Suprapubic skin (tissue), 4 donors: Measurements from ENCODE around the gene RFESD. TPM values are rescaled to one million over a fixed set of nuclear protein-coding genes. Genes with fewer than 3 reads are reported as not detected.
"Not testable (repeated sequence)": the region's sequence is repeated elsewhere in the genome, so short reads cannot be mapped to it uniquely, and the experiment has no call there.

ENCODE experiments used
- DNase-seq, 2 donors: peaks; one replicate each; pipeline ENCODE4 v3.0.0-alpha.2; 2019; ENCODE audit warnings: low spot score in 2 of 2
- H3K27ac ChIP-seq: fragments of 200-600 bp; sonication (generic); one replicate; pipeline ENCODE4 v1.5.1; 2019
- H3K27me3 ChIP-seq: fragments of 200-600 bp; sonication (generic); one replicate; pipeline ENCODE4 v1.5.1; 2019
- H3K36me3 ChIP-seq: fragments of 200-600 bp; sonication (generic); one replicate; pipeline ENCODE4 v1.5.1; 2019
- H3K4me1 ChIP-seq: fragments of 200-600 bp; sonication (generic); one replicate; pipeline ENCODE4 v1.5.1; 2019
- H3K4me3 ChIP-seq: fragments of 200-600 bp; sonication (generic); one replicate; pipeline ENCODE4 v1.5.1; 2019; ENCODE audit warnings: mild to moderate bottlenecking
- H3K9me3 ChIP-seq: fragments of 200-600 bp; sonication (generic); one replicate; pipeline ENCODE4 v1.5.1; 2019
- EP300 ChIP-seq: sonication (generic); formaldehyde crosslinking; IDR thresholded peaks from one replicate; pipeline ENCODE4 v1.6.1; 2017; ENCODE audit warnings: antibody characterized with exemption
- POLR2A ChIP-seq, 2 donors: fragments of 450-650 bp; IDR thresholded peaks; one replicate each; pipeline ENCODE4 v1.6.1; 2017; ENCODE audit warnings: antibody characterized with exemption in 2 of 2, mild to moderate bottlenecking in 2 of 2, moderate library complexity in 2 of 2
- POLR2AphosphoS5 ChIP-seq, 3 donors: sonication (generic); formaldehyde crosslinking; IDR thresholded peaks; one replicate each; pipeline ENCODE4 v1.6.1; 2017; ENCODE audit warnings: antibody characterized with exemption in 3 of 3
- WGBS: methylation state at CpG from one replicate; pipeline ENCODE4 v1.1.5; 2018; 5-methylcytosine and 5-hydroxymethylcytosine counted together
- total RNA-seq, 4 donors: library from RNA; depleted of rRNA; stranded (reverse); fragments of >200 nt; gene quantifications; one replicate each; pipeline ENCODE4 v1.1.0, GENCODE V29; 2016
- TF ChIP-seq, protein P1 (sequence below), 2 donors: fragments of 200-600 bp in 1 of 2; fragments of 450-650 bp in 1 of 2; sonication (generic) in 1 of 2; IDR thresholded peaks; one replicate each; pipeline ENCODE4 v1.5.1; 2016 to 2019; ENCODE audit warnings: antibody characterized with exemption in 2 of 2, mild to moderate bottlenecking in 1 of 2, moderate library complexity in 1 of 2

RFESD gene
- total RNA-seq, 4 donors from 2014 or later = 3.5 to 7.6 (median 4.6) TPM

DNA sequence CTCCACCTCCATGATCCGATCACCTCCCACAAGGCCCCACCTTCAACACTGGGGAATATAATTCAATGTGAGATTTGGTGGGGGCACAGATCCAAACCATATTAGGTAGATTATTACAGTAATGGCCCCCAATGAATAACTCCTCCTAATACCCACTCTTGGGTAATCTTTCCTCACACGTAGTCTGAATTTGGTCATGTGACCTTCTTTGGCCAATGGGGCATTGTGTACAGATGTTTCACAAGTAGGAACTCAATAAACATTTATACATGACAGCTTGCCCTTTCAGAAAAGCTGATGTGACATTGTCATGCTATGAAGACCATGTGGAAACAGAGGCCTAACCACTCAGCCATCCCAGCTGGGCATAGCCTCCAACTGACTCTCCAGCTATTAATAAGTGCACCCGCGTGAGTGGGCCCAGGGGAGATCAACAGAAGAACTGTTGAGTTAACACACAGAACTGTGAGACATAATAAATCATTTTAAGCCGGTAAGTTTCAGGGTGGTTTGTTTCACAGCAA, 16.1 kb upstream of the RFESD start:
- no peak for TF ChIP-seq EP300
- no peak for TF ChIP-seq POLR2A (IDR thresholded peaks at IDR 0.05)
- TF ChIP-seq, protein P1, sequence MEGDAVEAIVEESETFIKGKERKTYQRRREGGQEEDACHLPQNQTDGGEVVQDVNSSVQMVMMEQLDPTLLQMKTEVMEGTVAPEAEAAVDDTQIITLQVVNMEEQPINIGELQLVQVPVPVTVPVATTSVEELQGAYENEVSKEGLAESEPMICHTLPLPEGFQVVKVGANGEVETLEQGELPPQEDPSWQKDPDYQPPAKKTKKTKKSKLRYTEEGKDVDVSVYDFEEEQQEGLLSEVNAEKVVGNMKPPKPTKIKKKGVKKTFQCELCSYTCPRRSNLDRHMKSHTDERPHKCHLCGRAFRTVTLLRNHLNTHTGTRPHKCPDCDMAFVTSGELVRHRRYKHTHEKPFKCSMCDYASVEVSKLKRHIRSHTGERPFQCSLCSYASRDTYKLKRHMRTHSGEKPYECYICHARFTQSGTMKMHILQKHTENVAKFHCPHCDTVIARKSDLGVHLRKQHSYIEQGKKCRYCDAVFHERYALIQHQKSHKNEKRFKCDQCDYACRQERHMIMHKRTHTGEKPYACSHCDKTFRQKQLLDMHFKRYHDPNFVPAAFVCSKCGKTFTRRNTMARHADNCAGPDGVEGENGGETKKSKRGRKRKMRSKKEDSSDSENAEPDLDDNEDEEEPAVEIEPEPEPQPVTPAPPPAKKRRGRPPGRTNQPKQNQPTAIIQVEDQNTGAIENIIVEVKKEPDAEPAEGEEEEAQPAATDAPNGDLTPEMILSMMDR (IDR thresholded peaks at IDR 0.05) = no peak
- no peak for TF ChIP-seq POLR2AphosphoS5 (IDR thresholded peaks at IDR 0.05)
- no peaks in the 10 kb centered on the region for H3K36me3 ChIP-seq
- no peak for DNase-seq
- H3K4me3 ChIP-seq = no peak overlapping the region
- WGBS = 93% methylated on average over 5 of the region's 5 CpGs
- H3K9me3 ChIP-seq = no peaks in the 10 kb centered on the region
- no peaks in the 10 kb centered on the region for H3K27me3 ChIP-seq
- no peak overlapping the region for H3K27ac ChIP-seq
- peaks cover 9% of the 10 kb centered on the region for H3K4me1 ChIP-seq

DNA sequence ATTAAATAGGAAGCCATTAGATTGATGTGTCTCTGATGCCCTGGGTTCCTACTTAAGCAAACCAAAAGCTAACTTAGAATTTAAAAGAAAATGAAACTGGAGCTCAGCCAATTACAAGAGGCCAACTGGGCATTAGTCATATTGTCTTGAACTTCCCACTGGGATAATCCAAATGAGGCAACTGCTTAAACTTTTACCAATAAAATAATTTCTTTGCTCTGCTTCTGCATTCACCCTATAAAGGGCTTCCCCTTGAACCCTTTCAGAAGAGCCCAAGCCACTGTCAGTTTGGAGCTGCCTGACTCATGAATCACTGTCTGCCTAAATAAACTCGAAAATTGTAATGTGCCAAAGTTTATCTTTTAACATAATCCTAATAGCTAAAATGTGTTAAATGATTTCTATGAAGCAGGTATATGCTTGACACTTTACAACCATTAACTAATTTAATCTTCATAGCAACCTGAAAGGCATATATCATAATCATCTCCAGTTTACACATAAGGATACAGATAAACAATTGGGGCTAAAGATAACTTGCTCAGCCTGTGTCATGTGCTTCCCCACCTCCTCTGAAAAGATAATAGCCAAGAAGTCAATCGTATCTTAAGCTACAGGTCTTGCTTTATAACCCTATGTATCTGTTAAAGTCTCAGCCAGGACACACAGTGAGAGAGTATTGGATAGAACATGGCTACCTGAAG, 15.2 kb upstream of the RFESD start:
- WGBS = 61% methylated on average over 2 of the region's 2 CpGs
- H3K4me1 ChIP-seq = peaks cover 9% of the 10 kb centered on the region

DNA sequence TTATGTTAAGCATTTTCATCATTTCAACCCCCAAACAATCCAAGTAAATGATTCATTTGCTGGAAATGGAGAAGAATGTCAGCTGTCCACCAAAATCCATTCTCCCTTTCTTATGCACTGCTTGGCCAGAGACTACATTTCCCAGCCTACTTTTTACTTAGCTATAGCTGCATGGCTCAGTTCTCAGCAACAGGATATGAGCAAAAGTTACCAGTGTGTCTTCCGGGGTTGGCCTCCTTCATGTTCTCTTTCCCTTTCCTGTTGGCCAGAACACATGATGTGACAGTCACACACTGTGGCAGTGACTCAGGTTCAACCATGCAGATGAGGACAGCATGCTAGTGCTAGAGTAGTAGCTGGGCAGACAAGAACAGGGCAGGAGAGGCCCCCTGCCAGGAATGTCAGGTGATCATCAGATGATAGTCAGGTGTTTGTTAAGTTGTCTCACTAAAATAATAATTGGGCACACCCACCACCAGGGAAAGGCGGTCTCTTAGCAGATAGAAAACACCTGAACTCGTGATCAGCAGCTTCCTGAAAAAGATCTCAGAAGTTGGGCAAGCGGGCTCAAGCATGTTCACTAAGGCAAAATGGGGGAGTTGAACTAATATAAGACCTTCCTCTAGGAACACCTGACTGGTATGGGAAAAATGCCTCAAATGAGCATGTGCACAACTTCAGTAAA, 14.4 kb upstream of the RFESD start:
- Histone ChIP-seq H3K4me3 (no peak overlapping the region), H3K27me3 (no peaks in the 10 kb centered on the region), H3K4me1 (peaks cover 9% of the 10 kb centered on the region), H3K27ac (no peak overlapping the region), H3K36me3 (no peaks in the 10 kb centered on the region), H3K9me3 (no peaks in the 10 kb centered on the region)
- no peak for DNase-seq
- 82% methylated on average over 4 of the region's 4 CpGs for WGBS
- TF ChIP-seq POLR2AphosphoS5 (IDR thresholded peaks at IDR 0.05) = no peak
- no peak for TF ChIP-seq POLR2A (IDR thresholded peaks at IDR 0.05)
- TF ChIP-seq, protein P1 (IDR thresholded peaks at IDR 0.05) = no peak
- no peak for TF ChIP-seq EP300

More for the DNA sequence above, 15.2 kb upstream of the RFESD start:
- Histone ChIP-seq H3K27ac (no peak overlapping the region), H3K27me3 (no peaks in the 10 kb centered on the region), H3K9me3 (no peaks in the 10 kb centered on the region), H3K4me3 (no peak overlapping the region), H3K36me3 (no peaks in the 10 kb centered on the region)
- DNase-seq = no peak
- TF ChIP-seq, protein P1 (IDR thresholded peaks at IDR 0.05) = no peak
- TF ChIP-seq POLR2A (IDR thresholded peaks at IDR 0.05) = no peak
- TF ChIP-seq POLR2AphosphoS5 (IDR thresholded peaks at IDR 0.05) = no peak
- no peak for TF ChIP-seq EP300

DNA sequence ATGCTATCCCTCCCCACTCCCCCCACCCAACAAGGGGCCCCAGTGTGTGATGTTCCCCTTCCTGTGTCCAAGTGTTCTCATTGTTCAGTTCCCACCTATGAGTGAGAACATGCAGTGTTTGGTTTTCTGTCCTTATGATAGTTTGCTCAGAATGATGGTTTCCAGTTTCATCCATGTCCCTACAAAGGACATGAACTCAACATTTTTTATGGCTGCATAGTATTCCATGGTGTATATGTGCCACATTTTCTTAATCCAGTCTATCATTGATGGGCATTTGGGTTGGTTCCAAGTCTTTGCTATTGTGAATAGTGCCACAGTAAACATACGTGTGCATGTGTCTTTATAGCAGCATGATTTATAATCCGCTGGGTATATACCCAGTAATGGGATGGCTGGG, 13.6 kb upstream of the RFESD start:
- H3K27ac ChIP-seq, H3K36me3 ChIP-seq, H3K4me3 ChIP-seq, H3K9me3 ChIP-seq, H3K27me3 ChIP-seq, H3K4me1 ChIP-seq, DNase-seq: not testable (repeated sequence)
- 100% methylated on average over 2 of the region's 2 CpGs for WGBS

DNA sequence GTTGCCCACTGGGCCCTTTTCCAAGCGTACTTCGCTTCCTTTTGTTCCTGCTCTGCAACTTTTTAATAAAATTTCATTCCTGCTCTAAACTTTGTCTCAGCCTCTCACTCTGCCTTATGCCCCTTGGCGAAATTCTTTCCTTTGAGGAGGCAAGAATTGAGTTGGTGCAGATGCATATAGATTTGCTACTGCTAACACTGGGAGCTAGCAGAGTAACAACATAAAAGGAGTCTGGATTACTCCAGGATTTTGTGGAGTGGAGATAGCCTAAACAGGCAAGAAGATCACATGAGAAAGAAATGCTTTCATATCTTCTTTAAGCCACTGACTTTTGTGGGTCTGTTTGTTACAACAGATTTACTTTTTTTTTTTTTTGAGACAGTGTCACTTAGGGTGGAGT, 12.9 kb upstream of the RFESD start:
- no peaks in the 10 kb centered on the region for H3K27me3 ChIP-seq
- H3K4me3 ChIP-seq = no peak overlapping the region
- no peaks in the 10 kb centered on the region for H3K36me3 ChIP-seq
- TF ChIP-seq, protein P1 (IDR thresholded peaks at IDR 0.05) = no peak
- no peak for TF ChIP-seq POLR2A (IDR thresholded peaks at IDR 0.05)
- TF ChIP-seq EP300 = no peak
- TF ChIP-seq POLR2AphosphoS5 (IDR thresholded peaks at IDR 0.05) = no peak
- peaks cover 9% of the 10 kb centered on the region for H3K4me1 ChIP-seq
- WGBS = 75% methylated on average over 3 of the region's 3 CpGs
- H3K27ac ChIP-seq = no peak overlapping the region
- H3K9me3 ChIP-seq = no peaks in the 10 kb centered on the region
- DNase-seq = no peak
